HG02943 (cell line): ENCODE measurements around the gene LRIT2.
"Not testable (repeated sequence)": the region's sequence is repeated elsewhere in the genome, so short reads cannot be mapped to it uniquely, and the experiment has no call there.

Experiments
- ATAC-seq: cut with Tn5 transposase; IDR thresholded peaks from one replicate; pipeline ENCODE4 v1.9.1; 2021; ENCODE audit warnings: mild to moderate bottlenecking, low read depth, moderate library complexity; ENCODE audit not compliant: unreplicated experiment

Gene LRIT2

DNA sequence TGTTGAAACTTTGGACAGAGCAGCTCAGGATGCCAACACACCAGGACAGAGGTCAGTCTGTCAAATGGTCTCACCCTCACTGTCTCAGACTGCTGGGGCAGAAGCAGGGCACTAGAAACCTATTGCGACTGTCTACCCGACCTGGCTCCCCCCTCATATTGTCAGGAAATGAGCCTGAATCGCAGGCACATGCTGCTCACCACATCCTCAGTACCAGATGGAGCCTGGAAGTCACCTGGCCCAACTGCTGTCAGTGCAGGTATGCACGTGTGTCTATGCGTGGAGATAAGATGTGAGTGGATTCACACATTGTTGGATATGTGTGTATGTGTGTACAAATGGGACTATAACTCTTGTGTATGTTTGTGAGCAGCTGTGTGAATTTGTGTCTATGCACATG is 34.2 kb downstream of the LRIT2 start:
- ATAC-seq = no peak

DNA sequence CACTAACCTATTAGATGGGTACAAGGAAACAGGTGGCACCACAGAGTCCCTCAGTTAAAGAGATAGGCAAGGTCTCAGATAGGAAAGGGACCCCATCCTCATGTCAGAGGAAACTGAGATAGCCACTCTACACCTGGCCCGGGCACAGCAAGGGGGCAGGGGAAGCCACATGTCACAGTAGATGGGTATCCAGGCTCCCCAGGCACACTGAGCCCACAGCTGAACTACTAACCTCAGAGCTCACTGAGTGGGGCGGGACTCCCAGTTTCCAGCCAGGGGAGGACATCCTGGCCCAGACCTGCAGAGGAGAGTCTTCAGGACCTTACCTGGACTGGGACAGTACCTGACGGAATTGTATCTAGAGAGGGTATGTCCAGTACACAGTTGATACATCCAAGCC is 34.7 kb downstream of the LRIT2 start:
- no peak for ATAC-seq

DNA sequence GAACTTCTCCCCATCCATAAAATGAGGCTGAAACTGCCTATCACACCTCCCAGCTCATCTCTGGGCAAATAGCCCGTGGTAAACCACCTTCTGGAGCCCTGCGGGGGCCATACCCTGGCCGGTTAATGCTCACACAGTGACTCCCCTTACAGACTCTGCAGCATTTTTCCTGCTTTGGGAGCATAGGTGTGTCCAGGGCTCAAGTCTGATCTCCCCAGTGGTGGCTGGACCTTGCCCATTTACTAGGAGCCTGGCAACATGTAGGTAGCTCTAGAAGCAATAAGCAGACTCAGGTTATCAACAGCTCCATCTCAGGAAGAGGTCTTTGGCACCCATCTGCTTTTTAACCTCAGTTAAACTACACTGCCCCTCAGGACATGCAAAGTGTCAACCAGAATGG is 36.5 kb downstream of the LRIT2 start:
- ATAC-seq = no peak

DNA sequence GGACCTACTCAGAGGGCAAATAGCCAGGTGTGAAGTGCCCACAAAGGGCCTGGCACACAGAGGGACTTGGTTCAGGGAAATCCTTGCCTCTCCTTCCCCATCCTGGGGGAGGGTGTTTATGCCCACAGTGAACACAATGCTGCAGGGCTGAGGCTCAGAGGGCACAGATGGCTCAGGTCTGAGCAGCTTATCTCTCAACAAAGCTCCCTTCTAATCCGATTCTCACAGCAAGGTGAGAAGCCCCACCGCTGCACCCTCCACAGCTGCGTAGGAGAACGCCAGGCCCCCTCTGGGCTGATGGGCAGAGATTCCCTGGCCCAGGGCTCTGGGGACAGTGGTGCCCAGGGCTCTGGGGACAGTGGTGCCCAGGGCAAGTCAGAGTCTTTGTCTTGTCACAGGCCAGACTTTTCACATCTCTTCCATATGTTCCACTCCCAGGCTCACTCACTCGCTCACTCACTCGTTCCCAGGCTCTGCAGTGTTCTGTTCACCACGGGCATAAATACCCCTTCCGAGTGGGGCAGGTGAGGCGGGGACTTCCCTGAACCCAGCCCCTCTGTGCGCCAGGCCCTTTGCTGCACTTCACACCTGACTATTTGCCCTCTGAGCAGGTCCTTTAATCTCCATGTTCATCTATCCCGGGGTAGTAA is 39.7 kb downstream of the LRIT2 start:
- ATAC-seq = no peak

DNA sequence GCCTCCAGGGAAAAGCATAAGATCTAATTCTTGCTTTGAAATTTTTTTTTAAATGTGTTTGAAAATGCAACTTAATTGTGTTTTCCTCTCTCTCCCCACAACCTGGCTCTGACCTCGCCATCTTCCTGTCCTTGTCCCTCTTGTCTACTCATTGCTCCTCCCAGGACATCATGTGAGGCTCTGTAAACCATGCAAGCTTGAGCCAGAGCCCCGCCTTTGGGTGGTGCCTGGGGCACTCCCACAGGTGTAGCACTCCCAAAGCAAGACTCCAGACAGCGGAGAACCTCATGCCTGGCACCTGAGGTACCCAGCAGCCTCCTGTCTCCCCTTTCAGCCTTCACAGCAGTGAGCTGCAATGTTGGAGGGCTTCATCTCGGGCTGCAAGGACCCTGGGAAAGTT is 40.8 kb downstream of the LRIT2 start:
- ATAC-seq = no peak

DNA sequence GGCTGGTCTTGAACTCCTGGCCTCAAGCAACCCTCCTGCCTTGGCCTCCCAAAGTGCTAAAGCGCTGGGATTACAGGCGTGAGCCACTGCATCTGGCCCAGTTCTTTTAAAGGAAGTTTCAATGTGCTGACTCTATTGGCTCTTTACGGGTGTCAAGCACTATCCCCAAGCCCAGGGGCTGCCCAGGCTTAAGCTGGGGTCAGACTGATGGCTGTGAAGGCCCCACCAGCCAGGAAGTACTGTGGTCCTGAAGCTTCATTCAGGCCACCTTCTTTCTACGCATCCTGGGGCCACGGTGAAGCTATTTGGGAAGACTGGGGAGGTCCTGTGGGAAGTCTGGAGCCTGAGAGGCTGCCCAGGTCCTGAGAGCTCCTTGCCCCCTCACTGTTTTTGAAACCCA is 43.7 kb downstream of the LRIT2 start:
- no peak for ATAC-seq

DNA sequence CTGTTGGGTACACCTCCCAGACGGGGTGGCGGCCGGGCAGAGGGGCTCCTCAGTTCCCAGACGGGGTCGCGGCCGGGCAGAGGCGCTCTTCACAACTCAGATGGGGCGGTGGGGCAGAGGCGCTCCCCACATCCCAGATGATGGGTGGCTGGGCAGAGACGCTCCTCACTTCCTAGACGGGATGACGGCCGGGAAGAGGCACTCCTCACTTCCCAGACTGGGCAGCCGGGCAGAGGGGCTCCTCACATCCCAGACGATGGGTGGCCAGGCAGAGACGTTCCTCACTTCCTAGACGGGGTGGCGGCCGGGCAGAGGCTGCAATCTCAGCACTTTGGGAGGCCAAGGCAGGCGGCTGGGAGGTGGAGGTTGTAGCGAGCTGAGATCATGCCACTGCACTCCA is 45.0 kb downstream of the LRIT2 start:
- ATAC-seq = not testable (repeated sequence)

DNA sequence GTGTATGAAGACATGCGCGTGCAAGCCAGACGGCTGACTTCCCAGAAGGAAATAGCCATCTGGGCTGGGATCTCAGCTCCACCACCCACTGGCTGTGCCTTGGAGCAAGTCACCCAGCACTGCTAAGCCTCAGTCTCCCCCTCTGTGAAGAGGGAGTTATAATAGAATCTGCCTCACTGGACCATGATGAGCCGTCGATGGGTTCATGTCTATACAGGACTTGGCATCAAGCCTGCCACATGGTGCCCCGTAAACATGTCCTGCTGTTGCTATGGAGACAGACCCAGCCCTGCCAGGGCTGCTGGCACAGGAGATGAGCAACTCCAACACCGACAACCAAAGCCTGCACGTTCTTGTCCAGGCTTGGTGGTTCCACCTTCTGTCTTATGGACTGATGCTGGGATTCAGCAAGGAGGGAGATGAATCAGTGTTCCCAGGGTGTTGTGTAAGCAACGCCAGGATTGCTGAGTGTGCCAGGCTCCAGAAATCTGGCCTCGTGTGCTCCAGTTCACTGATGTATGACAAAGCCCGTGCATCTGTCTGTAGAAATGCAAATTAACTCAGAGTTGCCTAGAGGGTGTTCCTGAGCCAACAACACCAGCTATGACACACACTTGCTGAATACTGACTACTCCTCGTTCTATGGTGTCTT is 46.2 kb downstream of the LRIT2 start:
- peak; percentile 84 for ATAC-seq

DNA sequence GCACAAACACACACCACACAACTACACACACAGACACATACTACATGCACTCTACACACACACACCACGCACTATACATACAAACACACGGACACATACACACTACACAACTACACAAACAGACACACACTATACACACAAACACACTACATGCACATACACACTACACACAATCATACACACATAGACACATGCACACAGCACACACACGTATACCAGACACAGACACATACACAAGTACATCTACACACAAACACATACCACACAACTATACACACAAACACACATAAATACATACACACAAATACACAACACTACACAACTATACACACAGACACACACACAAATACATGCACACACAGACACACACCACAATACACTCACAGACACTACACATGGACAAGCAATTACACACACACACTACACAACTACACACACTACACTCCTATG is 47.2 kb downstream of the LRIT2 start:
- no peak for ATAC-seq

DNA sequence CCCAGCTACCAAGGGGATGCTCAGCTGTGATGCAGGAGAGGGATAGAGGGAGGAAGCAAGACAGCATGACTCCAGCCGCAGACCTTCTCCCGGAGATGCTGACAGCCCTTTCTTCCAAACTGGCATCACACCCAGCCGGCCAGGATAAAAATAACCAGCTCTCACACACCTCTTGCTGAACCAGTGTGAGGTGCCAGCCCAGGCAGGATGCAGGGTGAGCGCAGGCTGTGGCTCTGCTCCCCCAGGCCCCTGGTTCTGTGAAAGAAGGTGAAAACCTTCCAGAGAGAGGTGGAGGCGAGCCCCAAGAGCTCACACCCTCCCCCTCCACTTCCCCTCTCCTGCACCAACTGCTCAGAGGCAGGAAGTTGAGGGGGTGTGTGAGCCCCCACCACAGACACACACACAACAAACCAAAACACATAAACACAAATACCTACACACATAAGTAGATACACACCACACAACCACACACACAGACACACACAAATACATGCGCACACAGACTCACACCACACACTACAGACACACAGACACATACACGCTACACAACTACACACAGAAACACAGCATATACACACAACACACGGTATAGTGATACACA is 47.7 kb downstream of the LRIT2 start:
- ATAC-seq = peak; percentile 45

DNA sequence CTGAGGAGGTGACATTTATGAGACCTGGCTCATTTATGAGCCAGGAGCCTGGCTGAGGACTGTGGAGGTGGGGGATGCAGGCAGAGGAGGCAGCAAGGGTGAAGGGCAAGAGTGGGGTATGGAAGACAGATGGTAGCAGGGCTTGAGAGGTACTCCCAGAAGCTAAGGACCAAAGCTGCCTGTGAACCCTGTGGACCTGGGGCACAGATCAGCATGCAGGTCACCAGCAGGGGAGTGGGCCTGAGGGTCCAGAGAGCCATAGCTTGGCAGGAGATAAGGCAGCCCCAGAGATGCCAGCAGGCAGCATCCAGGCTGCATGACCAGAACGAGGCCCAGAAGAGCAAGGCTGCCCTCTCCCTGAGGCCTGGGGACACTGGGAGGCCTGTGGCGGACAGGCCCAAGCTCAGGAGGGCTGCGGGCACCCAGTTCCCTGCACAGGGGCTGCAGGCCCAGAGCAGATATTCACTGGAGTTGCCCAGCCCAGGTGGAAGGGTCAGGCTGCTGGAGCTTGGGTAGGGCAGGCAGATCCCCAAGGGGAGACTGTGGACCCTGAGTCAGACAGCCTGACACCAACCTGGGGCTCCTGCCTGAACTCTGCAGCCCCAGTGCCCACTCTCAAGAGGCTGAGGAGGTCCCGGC is 48.4 kb downstream of the LRIT2 start:
- no peak for ATAC-seq

DNA sequence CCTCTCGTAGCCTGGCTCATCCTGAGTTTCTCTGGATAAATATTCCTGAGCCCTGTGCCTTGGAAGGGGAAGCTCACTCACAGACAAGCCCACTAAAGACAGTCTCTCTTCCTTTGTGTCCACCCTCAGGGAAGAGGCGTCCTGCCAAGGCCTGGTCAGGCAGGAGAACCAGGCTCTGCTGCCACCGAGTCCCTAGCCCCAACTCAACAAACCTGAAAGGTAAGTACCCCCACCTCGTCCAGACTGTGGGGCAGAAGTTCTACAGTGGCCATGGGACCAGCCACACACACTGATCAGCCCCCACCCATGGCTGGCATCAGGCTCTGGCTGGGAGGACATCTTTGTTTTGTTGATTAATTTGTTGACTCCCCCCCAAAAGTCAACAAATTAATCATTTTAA is 49.0 kb downstream of the LRIT2 start:
- ATAC-seq = no peak

DNA sequence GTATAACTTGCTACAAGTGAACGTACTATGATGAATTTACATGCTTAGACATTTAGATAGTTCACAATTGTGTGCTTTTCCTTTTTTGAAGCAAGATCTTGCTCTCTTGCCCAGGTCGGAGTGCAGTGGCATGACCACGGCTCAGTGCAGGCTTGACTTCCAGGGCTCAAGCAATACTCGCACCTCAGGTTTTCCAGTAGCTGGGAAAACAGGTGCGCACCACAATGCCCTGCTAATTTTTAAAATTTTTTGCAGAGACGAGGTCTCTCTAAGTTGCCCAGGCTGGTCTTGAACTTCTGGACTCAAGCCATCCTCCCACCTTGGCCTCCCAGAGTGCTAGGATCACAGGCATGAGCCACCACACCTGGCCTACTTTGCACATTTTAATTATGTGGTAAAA is 49.9 kb downstream of the LRIT2 start:
- ATAC-seq = no peak

DNA sequence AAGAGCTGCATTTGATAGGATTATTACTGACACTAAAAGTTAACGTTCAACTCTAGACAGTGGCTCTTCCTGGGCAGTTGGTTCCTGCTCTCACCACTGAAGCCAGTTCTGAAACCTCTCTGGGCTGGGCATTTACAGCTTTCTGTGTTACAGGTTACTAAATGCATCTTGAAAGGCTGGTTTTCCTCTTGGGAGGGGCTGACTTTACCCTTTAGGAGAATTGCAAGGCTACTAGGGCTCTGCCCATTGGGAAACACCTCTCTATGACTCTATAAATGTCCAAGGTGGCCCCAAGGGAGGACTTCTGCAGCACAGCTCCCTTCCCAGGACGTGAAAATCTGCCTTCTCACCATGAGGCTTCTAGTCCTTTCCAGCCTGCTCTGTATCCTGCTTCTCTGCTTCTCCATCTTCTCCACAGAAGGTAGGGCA is 51.8 kb downstream of the LRIT2 start, which contains the start of gene GPR15LG:
Gene GPR15LG, plus strand, starts transcription at position 301 of the 429 bp plus-strand sequence. Its CDS starts 51 bp downstream, at position 352.
- peak; percentile 46 for ATAC-seq

DNA sequence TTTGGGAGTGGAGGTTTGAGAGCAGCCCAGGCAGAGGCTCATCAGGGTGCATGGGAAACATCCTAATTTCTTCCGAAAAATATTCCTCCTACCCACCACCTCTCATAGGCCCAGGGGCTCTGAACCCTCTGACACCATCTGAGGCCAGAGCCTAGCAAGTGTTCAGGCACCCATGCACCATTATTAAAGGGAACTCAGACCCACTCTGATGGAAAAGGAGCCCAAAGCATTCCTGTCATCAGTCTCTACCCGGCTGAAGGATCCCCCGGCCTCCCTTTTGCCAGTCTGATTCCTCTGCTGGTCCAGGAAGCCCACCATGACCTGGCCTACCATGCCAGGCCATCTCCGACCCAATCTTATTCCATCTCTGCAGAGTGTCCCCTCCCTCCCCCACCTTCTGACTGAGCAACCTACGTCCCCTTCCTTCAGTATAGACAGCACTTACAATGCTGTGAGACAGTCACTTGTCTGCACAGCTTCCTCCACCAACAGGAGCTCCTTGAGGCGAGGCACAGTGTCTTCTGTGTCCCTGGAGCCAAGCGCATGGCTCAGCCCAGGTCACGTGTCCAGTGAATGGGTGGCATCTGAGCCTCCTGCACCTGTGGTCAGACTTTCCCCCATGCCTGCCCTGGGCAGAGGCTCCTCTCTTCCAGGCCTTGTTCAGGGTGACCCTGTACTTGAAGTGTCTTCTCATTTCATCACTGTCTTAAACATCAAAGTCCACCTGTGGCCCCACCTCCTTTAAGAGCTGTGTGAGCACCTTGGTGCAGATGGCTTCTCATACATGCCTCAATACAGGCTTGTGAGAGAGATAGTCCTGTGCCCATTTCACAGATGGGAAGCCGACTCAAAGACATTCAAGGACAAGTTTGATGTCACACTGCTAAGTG is 52.6 kb downstream of the LRIT2 start:
- peak; percentile 54 for ATAC-seq

DNA sequence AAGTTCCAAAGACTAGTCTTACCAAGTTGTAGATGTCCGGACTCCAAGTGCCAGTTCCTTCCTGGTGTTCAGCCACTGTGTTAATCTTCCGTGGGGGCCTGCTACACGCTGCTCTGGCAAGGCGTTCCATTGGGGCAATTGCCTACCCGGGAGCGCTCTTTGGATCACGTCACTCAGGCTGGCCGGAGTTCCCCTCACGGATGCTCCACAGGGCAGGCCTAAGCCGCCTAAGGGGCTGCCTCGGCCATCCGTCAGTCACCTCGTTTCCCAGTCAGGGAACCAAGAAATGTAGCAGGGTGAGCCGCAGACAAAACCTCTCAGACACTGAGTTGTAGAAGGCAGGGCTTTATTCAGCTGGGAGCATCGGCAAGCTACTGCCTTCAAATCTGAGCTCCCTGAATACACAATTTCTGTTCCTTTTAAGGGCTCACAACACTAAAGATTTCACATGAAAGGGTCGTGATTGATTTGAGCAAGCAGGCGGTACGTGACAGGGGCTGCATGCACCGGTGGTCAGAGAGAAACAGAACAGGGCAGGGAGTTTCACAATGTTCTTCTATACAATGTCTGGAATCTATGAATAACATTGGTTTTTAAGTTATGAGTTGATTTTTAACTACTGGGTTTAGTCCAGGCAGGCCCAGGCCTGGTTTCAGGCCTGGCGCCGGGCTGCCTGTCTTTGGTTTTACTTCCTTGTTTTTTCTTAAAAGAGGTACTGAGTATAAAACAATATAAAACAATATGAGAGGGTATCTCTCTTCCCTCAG is 53.5 kb downstream of the LRIT2 start:
- ATAC-seq = peak; percentile 31

DNA sequence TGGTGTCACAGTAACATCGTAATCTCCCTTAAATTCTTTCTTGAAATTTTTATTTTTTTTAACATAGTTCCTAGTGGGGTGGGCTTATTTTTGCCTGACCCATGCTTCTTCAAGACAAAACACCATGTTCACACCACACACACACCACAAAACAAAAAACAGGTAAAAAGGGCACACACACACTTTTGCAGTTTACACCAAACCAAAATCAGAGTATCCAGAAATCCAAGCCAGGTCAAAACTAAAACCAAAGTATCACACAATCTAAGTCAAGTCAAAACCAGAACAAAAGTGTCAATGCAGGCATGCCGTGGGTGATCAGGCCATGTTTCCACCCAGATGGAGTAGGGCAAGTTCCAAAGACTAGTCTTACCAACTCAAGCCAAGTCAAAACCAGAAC is 54.1 kb downstream of the LRIT2 start:
- not testable (repeated sequence) for ATAC-seq
